Fibroblast of lung (primary cell): ENCODE data around the gene ACADM.
"Not testable (repeated sequence)": the region's sequence is repeated elsewhere in the genome, so short reads cannot be mapped to it uniquely, and the experiment has no call there.

ENCODE experiments used
- CTCF ChIP-seq, 2 donors: IDR thresholded peaks in 1 of 2; conservative IDR thresholded peaks in 1 of 2; 1 replicate in 1 of 2; 2 replicates in 1 of 2; pipeline ENCODE4 v1.5.1; 2011 to 2012; ENCODE audit warnings: low read length in 2 of 2, control low read depth in 1 of 2, inconsistent platforms in 1 of 2, low read depth in 1 of 2, mild to moderate bottlenecking in 1 of 2
- EZH2 ChIP-seq: IDR thresholded peaks from 2 replicates; pipeline ENCODE4 v1.5.1; 2012; ENCODE audit warnings: low read length, control low read depth, mild to moderate bottlenecking; ENCODE audit errors: missing control alignments

DNA sequence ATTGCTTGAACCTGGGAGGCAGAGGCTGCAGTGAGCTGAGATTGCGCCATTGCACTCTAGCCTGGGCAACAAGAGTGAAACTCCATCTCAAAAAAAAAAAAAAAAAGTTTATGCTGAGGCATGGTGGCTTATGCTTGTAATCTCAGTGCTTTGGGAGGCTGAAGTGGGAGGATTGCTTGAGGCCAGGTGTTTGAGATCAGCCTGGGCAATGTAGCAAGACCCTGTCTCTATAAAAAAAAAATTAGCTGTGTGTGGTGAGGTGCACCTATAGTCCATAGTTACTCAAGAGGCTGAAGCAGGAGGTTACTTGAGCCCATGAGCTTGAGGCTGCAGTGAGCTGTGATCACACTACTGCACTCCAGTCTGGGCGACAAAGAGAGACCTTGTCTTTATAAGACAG, 77.0 kb downstream of the ACADM start:
- not testable (repeated sequence) for TF ChIP-seq CTCF (conservative IDR thresholded peaks at IDR 0.05 in 1 of 2, IDR thresholded peaks at IDR 0.05 in 1 of 2; ENCODE audit: low read depth in 1 of 2, low read length in 2 of 2); EZH2
